ENCODE measurements around the gene KCNA5. TPM values are rescaled to one million over a fixed set of nuclear protein-coding genes. Genes with fewer than 3 reads are reported as not detected.

Gene KCNA5
- total and polyA plus RNA-seq, 2 donors (not counting 1 experiment from before 2014, with no cell fraction given): 0.20 to 0.72 TPM

DNA sequence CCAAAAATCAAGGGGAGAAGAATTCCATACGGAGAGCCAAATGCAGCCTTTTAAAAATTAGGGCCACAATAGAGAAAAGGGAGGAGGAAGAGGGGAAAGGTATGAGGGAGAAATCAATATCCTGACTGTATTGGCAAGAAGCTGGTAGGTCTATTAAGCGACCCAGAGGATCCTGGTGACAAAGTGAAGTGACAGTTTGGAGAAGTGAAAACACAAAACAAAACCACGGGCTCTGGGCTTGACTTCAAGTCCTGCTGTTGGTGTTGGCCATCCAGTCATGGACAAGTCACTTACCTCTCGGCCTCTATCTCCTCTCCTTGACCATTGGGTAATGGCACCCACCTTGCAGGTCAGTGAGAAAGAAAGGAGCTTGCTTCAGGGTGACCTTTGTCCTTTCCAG is 47.0 kb upstream of the KCNA5 start:
- 69% methylated on average over 3 of the region's 4 CpGs for WGBS (ENCODE audit: insufficient coverage)
- H3K27ac ChIP-seq (ENCODE audit: low read length in 2 of 2): no peak overlapping the region
- ChIA-PET CTCF (no interaction called here), POLR2A (no interaction called here)
- DNase-seq: no peak
- no peak for TF ChIP-seq EZH2 (IDR thresholded peaks at IDR 0.05; ENCODE audit: borderline replicate concordance, insufficient read depth, low read depth, low read length, poor library complexity, severe bottlenecking)
- TF ChIP-seq, protein P1, sequence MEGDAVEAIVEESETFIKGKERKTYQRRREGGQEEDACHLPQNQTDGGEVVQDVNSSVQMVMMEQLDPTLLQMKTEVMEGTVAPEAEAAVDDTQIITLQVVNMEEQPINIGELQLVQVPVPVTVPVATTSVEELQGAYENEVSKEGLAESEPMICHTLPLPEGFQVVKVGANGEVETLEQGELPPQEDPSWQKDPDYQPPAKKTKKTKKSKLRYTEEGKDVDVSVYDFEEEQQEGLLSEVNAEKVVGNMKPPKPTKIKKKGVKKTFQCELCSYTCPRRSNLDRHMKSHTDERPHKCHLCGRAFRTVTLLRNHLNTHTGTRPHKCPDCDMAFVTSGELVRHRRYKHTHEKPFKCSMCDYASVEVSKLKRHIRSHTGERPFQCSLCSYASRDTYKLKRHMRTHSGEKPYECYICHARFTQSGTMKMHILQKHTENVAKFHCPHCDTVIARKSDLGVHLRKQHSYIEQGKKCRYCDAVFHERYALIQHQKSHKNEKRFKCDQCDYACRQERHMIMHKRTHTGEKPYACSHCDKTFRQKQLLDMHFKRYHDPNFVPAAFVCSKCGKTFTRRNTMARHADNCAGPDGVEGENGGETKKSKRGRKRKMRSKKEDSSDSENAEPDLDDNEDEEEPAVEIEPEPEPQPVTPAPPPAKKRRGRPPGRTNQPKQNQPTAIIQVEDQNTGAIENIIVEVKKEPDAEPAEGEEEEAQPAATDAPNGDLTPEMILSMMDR (IDR thresholded peaks at IDR 0.05): no peak
- Mint-ChIP-seq H3K27ac (no peak overlapping the region), H3K4me1 (no peaks in the 10 kb centered on the region), H3K27me3 (peaks cover 46% of the 10 kb centered on the region), H3K9me3 (ENCODE audit: insufficient read depth) (no peaks in the 10 kb centered on the region), H3K4me3 (no peak overlapping the region)
- no peaks in the 10 kb centered on the region for H4K20me1 ChIP-seq (ENCODE audit: control insufficient read depth, insufficient read depth, low read length, poor library complexity, severe bottlenecking)
- H3K4me1 ChIP-seq (ENCODE audit: control insufficient read depth in 2 of 2, insufficient read depth in 2 of 2, low read length in 2 of 2): no peaks in the 10 kb centered on the region
- no peak overlapping the region for H3K4me2 ChIP-seq (replicated peaks; ENCODE audit: low read depth, low read length, poor library complexity, severe bottlenecking)
- H3K4me3 ChIP-seq (ENCODE audit: control extremely low read depth in 1 of 5, extremely low read depth in 1 of 5, insufficient read depth in 1 of 5, low read depth in 2 of 5, low read length in 4 of 5): no peak overlapping the region
- H2AFZ ChIP-seq (ENCODE audit: insufficient read depth, low read depth, low read length, poor library complexity, severe bottlenecking): no peak overlapping the region
- H3K79me2 ChIP-seq (ENCODE audit: control insufficient read depth, insufficient read depth, low read length): no peaks in the 10 kb centered on the region
- no peak overlapping the region for H3K9ac ChIP-seq (ENCODE audit: low read length)
- no peaks in the 10 kb centered on the region for H3K36me3 ChIP-seq (replicated peaks in 1 of 2; ENCODE audit: control extremely low read depth in 1 of 2, control insufficient read depth in 1 of 2, extremely low read depth in 1 of 2, insufficient read depth in 2 of 2, low read length in 1 of 2)
- intact Hi-C loops (cut with micrococcal nuclease): no loop called here
- no peak for ATAC-seq (ENCODE audit: low read depth)
- H3K27me3 ChIP-seq (replicated peaks in 1 of 4; ENCODE audit: control extremely low read depth in 1 of 4, control insufficient read depth in 3 of 4, insufficient read depth in 4 of 4, low read length in 3 of 4): peaks cover 0 to 40% (median 4%) of the 10 kb centered on the region in 4 experiments
- H3K9me3 ChIP-seq (ENCODE audit: control extremely low read depth in 1 of 3, control insufficient read depth in 2 of 3, insufficient read depth in 1 of 3, low read length in 2 of 3): no peaks in the 10 kb centered on the region

DNA sequence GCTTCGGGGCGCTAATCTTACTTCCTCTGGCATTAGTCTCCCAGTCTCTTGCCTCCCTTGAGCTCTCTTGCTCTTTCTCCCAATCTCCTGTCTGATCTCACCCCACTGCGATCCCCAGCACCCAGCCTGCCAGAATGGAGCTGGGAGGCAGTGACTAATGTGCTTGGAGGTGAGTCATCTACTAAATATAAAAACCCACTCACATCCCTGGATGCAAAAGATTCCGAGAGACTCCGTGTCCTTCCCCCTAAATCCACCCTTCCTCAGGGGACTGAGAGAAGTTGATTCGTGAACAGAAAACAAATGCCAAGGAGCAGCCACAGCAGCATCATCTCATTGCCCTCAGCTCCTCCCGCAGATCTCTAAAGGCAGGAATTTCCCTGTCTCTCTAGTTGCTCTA is 45.7 kb upstream of the KCNA5 start:
- H3K4me3 Mint-ChIP-seq: no peak overlapping the region
- Histone ChIP-seq H2AFZ (ENCODE audit: insufficient read depth, low read depth, low read length, poor library complexity, severe bottlenecking) (no peak overlapping the region), H4K20me1 (ENCODE audit: control insufficient read depth, insufficient read depth, low read length, poor library complexity, severe bottlenecking) (no peaks in the 10 kb centered on the region), H3K4me2 (replicated peaks; ENCODE audit: low read depth, low read length, poor library complexity, severe bottlenecking) (no peak overlapping the region), H3K27ac (ENCODE audit: low read length in 2 of 2) (no peak overlapping the region), H3K27me3 (replicated peaks in 1 of 4; ENCODE audit: control extremely low read depth in 1 of 4, control insufficient read depth in 3 of 4, insufficient read depth in 4 of 4, low read length in 3 of 4) (peaks cover 0 to 40% (median 2%) of the 10 kb centered on the region in 4 experiments), H3K36me3 (replicated peaks in 1 of 2; ENCODE audit: control extremely low read depth in 1 of 2, control insufficient read depth in 1 of 2, extremely low read depth in 1 of 2, insufficient read depth in 2 of 2, low read length in 1 of 2) (no peaks in the 10 kb centered on the region), H3K4me1 (ENCODE audit: control insufficient read depth in 2 of 2, insufficient read depth in 2 of 2, low read length in 2 of 2) (no peaks in the 10 kb centered on the region), H3K4me3 (ENCODE audit: control extremely low read depth in 1 of 5, extremely low read depth in 1 of 5, insufficient read depth in 1 of 5, low read depth in 2 of 5, low read length in 4 of 5) (no peak overlapping the region), H3K9ac (ENCODE audit: low read length) (no peak overlapping the region), H3K9me3 (ENCODE audit: control extremely low read depth in 1 of 3, control insufficient read depth in 2 of 3, insufficient read depth in 1 of 3, low read length in 2 of 3) (no peaks in the 10 kb centered on the region), H3K79me2 (ENCODE audit: control insufficient read depth, insufficient read depth, low read length) (no peaks in the 10 kb centered on the region)
- no peak for TF ChIP-seq EZH2 (IDR thresholded peaks at IDR 0.05; ENCODE audit: borderline replicate concordance, insufficient read depth, low read depth, low read length, poor library complexity, severe bottlenecking)
- TF ChIP-seq, protein P1 (IDR thresholded peaks at IDR 0.05): no peak
- DNase-seq (no peak), ATAC-seq (ENCODE audit: low read depth) (no peak)
- no peaks in the 10 kb centered on the region for H3K4me1 Mint-ChIP-seq
- H3K9me3 Mint-ChIP-seq (ENCODE audit: insufficient read depth): no peaks in the 10 kb centered on the region
- intact Hi-C loops (cut with micrococcal nuclease): no loop called here
- 90% methylated on average over 5 of the region's 7 CpGs for WGBS (ENCODE audit: insufficient coverage)
- peaks cover 41% of the 10 kb centered on the region for H3K27me3 Mint-ChIP-seq
- POLR2A ChIA-PET: no interaction called here
- CTCF ChIA-PET: no interaction called here
- no peak overlapping the region for H3K27ac Mint-ChIP-seq

All from B cell (primary cell).